COLO829 (cell line): ENCODE data around the gene TANGO2.
"Not testable (repeated sequence)": the region's sequence is repeated elsewhere in the genome, so short reads cannot be mapped to it uniquely, and the experiment has no call there.

ENCODE experiments used
- DNase-seq: peaks from one replicate; pipeline ENCODE4 v3.0.0; 2012; ENCODE audit warnings: low spot score

Gene TANGO2

DNA sequence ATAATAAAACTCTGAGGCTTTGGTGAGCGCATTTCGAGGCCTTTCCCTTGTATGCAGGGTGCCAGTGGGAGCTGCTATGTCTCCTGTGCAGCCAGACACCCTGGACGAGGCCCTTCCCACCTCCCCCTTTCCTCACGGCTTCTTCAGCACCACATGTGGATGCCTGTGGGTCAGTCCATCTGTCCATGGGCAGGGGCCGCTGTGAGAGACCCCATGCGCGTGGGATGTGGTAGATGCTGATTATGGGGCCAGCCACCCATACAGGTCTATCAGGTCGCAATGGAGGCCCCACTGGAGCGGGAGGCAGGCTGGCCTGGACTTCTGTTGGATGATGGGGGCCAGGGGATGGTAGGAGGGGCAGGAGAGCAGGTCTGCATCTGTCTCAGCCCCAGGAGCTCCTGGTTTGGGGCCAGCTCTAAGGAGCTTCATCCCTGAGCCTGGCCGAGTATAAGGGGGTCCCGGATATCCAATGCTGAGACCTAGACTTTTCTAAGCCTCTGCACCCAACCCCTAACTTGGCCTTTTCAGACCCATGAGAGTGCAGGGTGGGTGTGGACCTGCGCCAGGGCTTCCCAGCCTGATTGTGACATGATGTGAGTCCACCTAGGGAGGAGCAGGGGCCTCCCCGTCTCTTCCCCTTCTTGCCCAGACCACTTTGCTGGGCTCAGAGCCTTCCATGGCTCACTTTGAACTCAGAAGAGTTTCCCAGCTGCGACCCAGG is 45.1 kb downstream of the TANGO2 start:
- no peak for DNase-seq

DNA sequence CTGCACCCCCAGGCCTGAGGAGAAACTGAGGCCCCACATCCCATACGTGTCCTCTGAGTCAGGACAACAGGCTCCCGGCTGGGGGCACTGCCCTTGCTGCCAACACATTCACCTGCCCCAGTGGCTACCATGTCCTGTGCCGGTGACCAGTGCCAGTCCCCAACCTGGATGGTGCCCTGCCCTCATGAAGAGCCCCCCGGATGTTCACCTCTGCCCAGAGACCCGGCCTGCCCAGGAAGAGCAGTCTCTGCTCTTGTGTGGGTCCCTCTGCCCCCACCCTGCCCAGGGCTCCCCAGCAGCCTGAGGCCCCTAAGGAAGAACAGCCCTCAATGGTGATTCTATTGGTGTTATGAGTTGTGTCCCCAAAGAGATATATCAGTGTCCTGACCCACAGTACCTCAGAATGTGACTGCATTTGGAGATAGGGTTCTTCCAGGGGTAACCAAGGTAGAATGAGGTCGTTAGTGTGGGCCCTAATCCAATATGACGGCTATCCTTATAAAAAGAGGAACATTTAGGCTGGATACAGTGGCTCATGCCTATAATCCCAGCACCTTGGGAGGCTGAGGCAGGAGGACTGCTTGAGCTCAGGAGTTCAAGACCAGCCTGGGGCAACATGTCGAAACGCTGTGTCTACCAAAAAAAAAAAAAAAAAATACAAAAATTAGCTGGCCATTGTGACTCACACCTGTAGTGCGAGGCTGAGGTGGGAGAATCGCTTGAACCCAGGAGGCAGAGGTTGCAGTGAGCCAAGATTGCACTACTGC is 45.9 kb downstream of the TANGO2 start:
- DNase-seq, result no peak

GRCh38 chr22:20067384-20067682 is 46.4 kb downstream of the TANGO2 start:
- not testable (repeated sequence) for DNase-seq

DNA sequence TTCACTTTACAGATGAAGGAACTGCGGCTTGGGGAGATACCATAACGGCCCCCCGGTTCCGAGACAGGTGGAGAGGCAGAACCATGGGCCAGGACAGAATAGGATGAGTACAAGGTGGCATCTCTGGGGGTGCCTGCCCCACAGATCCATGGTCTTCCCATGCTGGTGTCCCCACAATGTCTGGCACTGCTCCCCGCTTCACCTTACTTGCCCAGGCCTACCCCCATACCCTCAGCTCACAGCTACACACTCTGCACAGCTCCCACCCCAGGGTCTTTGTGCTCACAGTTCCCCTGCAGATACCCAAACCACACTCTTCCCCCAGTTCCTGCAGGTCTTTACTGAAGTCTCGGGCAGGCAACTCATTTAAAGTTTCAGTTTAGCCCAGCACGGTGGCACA is 47.7 kb downstream of the TANGO2 start:
- no peak for DNase-seq

GRCh38 chr22:20069331-20070042 is 48.6 kb downstream of the TANGO2 start:
- no peak for DNase-seq

- DNase-seq, result no peak
These were observed 50.6 kb downstream of the TANGO2 start for GRCh38 chr22:20071524-20071972.

GRCh38 chr22:20076627-20077172 is 55.8 kb downstream of the TANGO2 start:
- no peak for DNase-seq

DNA sequence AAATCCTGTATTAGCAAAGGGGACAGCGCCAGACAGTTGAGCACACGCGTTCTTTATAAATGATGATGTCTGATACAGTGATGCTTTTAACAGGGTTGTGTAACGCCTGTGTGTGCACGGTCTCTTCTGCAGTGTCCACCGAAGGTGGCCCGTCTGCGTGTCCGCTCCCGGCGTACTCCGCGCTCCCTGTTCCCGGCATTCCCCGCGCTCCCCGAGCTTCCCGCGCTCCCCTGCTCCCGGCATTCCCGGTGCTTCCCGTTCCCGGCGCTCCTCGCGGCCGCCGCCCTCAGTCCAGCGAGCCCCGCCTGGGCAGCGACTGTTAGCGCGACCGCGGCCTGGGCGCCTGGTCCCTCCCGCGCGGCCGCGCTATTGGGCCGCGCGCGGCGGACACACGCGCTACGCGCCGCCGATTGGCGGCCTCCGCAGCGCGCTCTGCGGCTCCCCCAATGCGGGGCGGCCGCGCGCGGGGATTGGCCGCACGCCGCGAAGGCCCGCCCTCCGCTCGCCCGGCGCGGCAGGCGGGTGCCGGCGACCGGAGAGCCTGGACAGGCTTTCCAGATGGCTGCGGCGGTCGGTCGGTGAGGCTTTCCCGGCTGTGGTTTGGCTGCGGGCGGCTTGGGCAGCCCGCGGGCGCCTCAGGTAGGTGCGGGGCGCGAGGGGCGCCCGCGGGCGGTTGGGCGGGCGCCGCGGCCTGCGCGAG is 59.0 kb downstream of the TANGO2 start, which contains the start of gene DGCR8:
Gene DGCR8, plus strand, starts transcription at position 497 of the 700 bp plus-strand sequence. CDS start 5,723 bp downstream, outside the sequence.
- peak; percentile 95 for DNase-seq

DNA sequence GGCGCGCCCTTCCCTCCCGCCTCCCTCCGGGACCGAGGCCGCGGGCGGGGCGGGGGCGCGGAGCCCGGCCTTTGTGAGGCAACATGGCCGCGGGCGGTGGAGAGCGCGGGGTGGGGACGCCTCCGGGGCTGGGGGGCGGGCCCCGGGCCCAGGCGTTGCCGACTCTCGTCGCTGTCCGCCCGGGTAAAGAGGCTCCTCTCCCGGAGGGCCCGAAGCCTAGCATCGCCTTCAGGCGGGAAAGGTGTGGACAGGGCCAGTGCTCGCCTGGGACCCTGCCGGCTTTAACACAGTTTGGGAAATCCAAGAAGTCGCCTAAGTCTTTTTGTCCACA is 59.5 kb downstream of the TANGO2 start:
- peak; percentile 25 for DNase-seq

DNA sequence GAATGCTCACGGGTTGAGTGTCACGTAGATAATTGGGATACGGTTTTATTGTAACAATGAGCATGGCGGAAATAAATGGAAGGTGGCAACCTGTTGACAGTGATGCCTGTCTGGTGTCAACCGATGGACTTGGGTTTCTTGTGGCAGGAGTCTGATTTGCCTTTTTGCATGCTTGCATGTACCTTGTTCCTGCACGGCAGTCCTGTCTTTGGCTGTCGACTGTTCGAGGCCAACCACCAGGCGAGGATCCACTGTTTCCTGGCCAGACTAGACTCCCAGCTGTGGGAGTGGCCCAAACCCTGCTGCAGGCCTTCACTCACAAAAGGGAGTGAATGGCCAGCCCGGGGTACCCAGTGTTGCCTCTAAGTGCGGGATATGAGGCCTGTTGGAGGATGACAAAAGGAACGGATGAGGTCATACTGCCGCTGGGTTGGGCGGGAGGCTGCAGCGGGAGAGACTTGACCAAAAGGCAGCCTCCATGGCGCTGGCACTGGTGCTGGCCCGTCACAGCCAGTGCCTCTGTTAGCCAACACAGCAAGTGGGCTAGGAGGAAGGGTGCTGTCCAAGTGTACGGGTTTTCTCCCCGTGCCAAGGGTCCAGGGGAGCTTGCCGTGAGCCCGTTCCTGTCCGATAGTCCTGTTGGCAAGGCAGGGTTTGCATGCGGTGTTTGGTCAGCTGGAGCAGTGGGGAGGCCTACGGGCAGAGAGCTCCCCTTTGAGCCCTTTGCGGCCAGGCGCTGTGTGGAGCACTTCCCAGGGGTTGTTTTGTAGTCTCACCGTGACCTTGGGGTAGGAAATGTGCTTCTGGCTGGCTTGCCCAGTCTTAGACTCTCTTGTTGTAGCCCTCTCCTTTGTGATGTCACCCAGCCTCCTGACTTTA is 60.1 kb downstream of the TANGO2 start:
- peak; percentile 28 for DNase-seq

GRCh38 chr22:20083157-20083890 is 62.4 kb downstream of the TANGO2 start:
- DNase-seq, result no peak

GRCh38 chr22:20083891-20084546 is 63.1 kb downstream of the TANGO2 start:
- DNase-seq, result no peak

GRCh38 chr22:20084547-20085413 is 63.9 kb downstream of the TANGO2 start:
- no peak for DNase-seq

DNA sequence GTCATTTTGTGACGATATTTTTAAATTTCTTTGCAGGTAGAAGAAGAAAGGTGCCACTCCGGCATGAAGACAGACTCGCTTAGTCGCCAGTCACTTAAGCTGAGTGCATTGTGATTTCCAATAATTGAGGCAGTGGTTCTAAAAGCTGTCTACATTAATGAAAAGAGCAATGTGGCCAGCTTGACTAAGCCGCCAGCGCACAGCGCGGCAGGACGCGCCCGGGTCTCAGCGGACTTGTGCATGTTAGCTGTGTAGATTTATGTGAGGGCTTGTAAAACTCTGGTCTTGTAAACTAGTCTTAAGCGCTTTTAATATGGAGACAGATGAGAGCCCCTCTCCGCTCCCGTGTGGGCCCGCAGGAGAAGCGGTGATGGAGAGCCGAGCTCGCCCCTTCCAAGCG is 64.7 kb downstream of the TANGO2 start:
- DNase-seq, result no peak

- no peak for DNase-seq
These were observed 65.2 kb downstream of the TANGO2 start for GRCh38 chr22:20086101-20086599.

DNA sequence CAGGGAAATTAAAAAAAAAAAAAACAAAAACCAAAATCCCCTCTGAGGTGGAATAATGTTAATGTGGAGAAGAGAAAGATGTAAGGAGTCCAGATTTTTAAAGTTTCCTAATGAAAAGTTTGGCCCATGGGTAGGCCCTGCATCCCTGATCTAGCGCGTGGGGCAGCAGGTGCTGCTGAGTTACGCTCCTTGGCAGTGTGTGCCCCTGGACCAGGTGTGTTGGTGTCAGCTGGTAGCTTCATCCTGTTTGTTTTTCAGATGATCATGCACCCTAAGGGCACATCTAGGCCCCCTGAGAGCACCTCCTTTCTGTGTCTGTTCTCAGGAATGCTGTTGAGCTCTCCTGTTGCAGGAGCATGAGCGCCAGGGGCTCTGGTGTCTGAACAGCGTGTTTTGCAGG is 65.9 kb downstream of the TANGO2 start:
- DNase-seq, result no peak

DNA sequence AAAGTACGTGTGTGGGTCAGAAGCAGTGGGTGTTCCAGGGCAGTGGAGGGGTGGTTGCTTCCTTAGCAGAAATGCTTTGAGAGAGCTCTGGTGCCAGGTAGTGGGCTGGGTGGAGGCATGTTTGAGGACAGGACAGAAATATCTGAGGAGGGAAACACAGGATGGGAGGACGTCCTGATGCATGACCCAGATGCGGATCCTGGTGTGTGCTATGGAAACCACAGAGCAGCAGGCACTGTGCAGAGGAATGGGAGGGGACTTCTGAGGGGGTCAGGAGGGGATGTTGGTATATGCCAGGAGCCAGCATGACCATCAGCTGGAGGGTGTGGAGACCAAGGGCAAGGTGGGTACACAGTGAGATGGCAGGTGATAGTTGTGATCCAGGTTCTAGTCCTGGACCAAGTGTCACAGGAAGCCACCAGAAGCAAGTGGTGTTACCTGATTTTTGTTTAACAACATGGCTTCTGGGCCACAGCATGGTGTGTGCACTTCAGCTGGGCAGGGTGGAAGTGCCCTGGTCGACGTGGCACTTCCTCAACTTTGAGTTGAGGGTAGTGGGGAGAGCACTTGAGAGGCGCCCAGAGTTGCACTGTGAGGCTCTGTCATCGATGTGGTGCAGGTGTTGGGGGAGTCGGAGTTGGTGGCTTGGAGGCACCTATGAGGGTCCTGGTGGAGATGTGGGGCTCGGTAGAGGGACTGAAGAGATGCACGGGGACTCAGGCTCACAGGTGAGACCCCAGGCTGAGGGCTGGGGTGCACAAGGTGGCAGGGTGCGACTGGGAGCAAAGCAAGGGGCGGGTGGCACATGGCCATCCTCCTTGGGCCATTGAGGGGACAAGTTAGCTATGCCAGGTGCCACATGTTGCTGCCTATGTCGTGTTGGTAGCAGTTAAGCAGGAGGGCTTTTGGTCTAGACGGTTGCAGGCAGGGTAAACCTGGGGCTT is 66.7 kb downstream of the TANGO2 start:
- DNase-seq, result no peak

DNA sequence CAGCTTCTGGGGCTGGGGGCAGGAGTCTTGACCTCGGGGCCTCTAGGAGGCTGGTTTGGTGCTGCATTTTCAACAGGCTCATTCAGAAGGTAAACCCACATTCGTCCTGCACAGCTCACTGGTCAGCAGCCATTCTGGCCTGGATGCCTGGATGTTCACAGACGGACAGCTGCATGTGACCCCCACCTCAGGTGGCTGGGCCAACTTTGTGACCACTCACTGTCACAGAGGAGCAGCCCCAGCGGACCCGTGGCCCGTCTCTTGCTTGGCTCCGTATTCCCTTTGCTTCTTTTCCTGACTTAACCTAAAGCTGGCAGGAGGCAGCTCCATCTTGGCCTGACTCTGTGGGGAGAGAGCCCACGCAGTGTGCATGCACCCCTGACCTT is 67.3 kb downstream of the TANGO2 start:
- DNase-seq, result no peak
